GM23248 (cell line): ENCODE data around the gene KCNQ5.

Experiments used
- EZH2 ChIP-seq: fragments of 200-600 bp; sonication (generic); IDR thresholded peaks from 2 replicates; pipeline ENCODE4 v1.6.1; 2018; ENCODE audit warnings: antibody characterized with exemption, mild to moderate bottlenecking; ENCODE audit not compliant: insufficient read depth, poor library complexity, severe bottlenecking
- EZH2phosphoT487 ChIP-seq: fragments of 200-600 bp; sonication (generic); IDR thresholded peaks from 2 replicates; pipeline ENCODE4 v1.6.1; 2018; ENCODE audit warnings: antibody characterized with exemption, moderate library complexity, mild to moderate bottlenecking, low read depth; ENCODE audit not compliant: insufficient read depth

DNA sequence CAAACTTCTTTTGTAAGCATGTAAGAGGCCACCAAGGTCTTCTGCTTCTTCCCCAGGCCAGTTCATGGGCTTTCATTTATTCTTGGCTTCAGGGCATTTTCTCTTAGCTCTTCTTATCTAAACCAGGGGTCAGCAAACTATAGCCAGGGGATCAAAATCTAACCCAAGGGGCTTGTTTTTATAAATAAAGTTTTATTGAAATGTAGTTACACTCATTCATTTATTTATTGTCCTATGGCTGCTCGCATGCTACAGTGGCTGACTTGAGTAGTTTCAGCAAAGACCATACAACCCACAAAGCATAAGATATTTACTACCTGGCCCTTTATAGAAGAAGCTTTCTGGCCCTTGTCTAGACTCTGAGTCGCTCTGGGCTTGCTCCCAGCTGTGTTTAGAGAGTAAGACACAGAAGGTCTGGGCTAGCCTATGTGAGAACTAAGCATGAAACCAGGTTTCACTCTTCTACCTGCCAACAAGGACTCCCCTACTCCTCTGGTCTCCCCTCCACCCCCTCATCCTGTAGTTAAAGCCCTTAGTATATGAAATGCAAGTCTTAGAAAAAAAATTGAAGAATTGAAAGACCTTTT is 560.2 kb downstream of the KCNQ5 start:
- TF ChIP-seq EZH2phosphoT487 = no peak
- no peak for TF ChIP-seq EZH2
